Osteoblast (primary cell): ENCODE measurements around the gene RAB7B. TPM values are rescaled to one million over a fixed set of nuclear protein-coding genes. Genes with fewer than 3 reads are reported as not detected.

Source experiments
- DNase-seq: peaks from one replicate; pipeline ENCODE4 v3.0.0; 2011; ENCODE audit warnings: low spot score, mixed read lengths; ENCODE audit not compliant: insufficient read length; ENCODE audit errors: missing footprints
- H2AFZ ChIP-seq: 2 replicates; pipeline ENCODE4 v1.6.0; 2011; ENCODE audit warnings: mild to moderate bottlenecking, low read length
- H3K27ac ChIP-seq: 2 replicates; pipeline ENCODE4 v1.5.1; 2011; ENCODE audit warnings: mild to moderate bottlenecking, low read depth, low read length, moderate library complexity
- H3K27me3 ChIP-seq: 2 replicates; pipeline ENCODE4 v1.6.0; 2012; ENCODE audit warnings: mild to moderate bottlenecking, control low read depth, inconsistent platforms, low read length, moderate library complexity; ENCODE audit not compliant: insufficient read depth
- H3K36me3 ChIP-seq: 2 replicates; pipeline ENCODE4 v1.5.1; 2011; ENCODE audit warnings: mild to moderate bottlenecking, low read length, control low read depth, moderate library complexity; ENCODE audit not compliant: insufficient read depth
- H3K4me1 ChIP-seq: 2 replicates; pipeline ENCODE4 v1.5.1; 2011; ENCODE audit warnings: mild to moderate bottlenecking, low read length, control low read depth, moderate library complexity; ENCODE audit not compliant: insufficient read depth
- H3K4me2 ChIP-seq: 2 replicates; pipeline ENCODE4 v1.6.0; 2011; ENCODE audit warnings: mild to moderate bottlenecking, low read length; ENCODE audit not compliant: insufficient read depth
- H3K4me3 ChIP-seq: fragments of 200-600 bp; sonication (generic); 3 replicates; pipeline ENCODE4 v1.5.1; 2012; ENCODE audit warnings: mild to moderate bottlenecking, low read length, inconsistent platforms; ENCODE audit not compliant: insufficient read depth
- H3K79me2 ChIP-seq: 2 replicates; pipeline ENCODE4 v1.6.0; 2012; ENCODE audit warnings: mild to moderate bottlenecking, low read length, control low read depth, inconsistent platforms; ENCODE audit not compliant: insufficient read depth
- H3K9me3 ChIP-seq: 2 replicates; pipeline ENCODE4 v1.5.1; 2011; ENCODE audit warnings: low read depth, low read length, control low read depth
- H4K20me1 ChIP-seq: 2 replicates; pipeline ENCODE4 v1.6.0; 2012; ENCODE audit warnings: mild to moderate bottlenecking, low read length, control low read depth; ENCODE audit not compliant: insufficient read depth
- CTCF ChIP-seq: IDR thresholded peaks from 2 replicates; pipeline ENCODE4 v1.5.1; 2011; ENCODE audit warnings: mild to moderate bottlenecking, low read depth, low read length, moderate library complexity; ENCODE audit errors: extremely low read depth
- total RNA-seq: library from RNA; depleted of rRNA; stranded (reverse); fragments of >200 nt; gene quantifications from 2 replicates; pipeline ENCODE4 v1.2.3, GENCODE V29; 2012

Gene RAB7B
- total RNA-seq, 1 donor: 7.6 TPM

DNA sequence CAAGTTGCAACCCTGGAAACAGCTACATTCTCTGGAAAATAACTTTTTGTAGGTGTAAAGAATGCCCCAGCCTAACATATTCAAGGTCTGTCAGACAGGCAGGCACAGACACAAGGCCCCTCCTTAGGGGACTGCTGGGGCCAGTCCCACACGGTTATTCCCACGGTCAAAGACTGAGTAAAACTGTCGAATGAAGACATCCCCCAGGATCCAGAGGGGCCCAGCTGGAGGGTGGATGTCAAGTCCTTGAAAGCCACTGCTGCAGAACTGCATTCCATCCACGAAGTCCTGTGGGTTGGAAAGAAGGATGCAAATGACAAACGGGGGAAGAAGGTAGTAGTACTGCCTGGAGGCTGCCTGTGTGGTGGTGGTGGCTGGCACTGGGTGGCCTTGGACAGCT lies 6.9 kb upstream of the RAB7B start:
- Histone ChIP-seq H3K27me3 (no peaks in the 10 kb centered on the region), H3K4me3 (no peak overlapping the region), H2AFZ (no peak overlapping the region), H3K36me3 (no peaks in the 10 kb centered on the region), H3K9me3 (no peaks in the 10 kb centered on the region), H4K20me1 (no peaks in the 10 kb centered on the region), H3K79me2 (no peaks in the 10 kb centered on the region), H3K4me2 (no peak overlapping the region), H3K4me1 (no peaks in the 10 kb centered on the region), H3K27ac (no peak overlapping the region)
- DNase-seq: no peak
- no peak for TF ChIP-seq CTCF

- Histone ChIP-seq H3K36me3 (no peaks in the 10 kb centered on the region), H3K9me3 (no peaks in the 10 kb centered on the region), H3K79me2 (peaks cover 4% of the 10 kb centered on the region), H3K4me1 (peaks cover 20% of the 10 kb centered on the region), H4K20me1 (no peaks in the 10 kb centered on the region), H3K27ac (no peak overlapping the region), H3K27me3 (no peaks in the 10 kb centered on the region), H3K4me3 (no peak overlapping the region), H3K4me2 (no peak overlapping the region), H2AFZ (no peak overlapping the region)
- no peak for DNase-seq
- TF ChIP-seq CTCF: no peak
Observed at GRCh38 chr1:206006946-206007345, 3.8 kb upstream of the RAB7B start.

GRCh38 chr1:206005778-206006180 lies 2.6 kb upstream of the RAB7B start:
- no peak overlapping the region for H3K27ac ChIP-seq
- H3K4me2 ChIP-seq: no peak overlapping the region
- H3K36me3 ChIP-seq: no peaks in the 10 kb centered on the region
- no peak for DNase-seq
- peaks cover 5% of the 10 kb centered on the region for H3K79me2 ChIP-seq
- H3K4me1 ChIP-seq: peaks cover 29% of the 10 kb centered on the region
- no peaks in the 10 kb centered on the region for H3K9me3 ChIP-seq
- no peaks in the 10 kb centered on the region for H3K27me3 ChIP-seq
- no peaks in the 10 kb centered on the region for H4K20me1 ChIP-seq
- no peak overlapping the region for H3K4me3 ChIP-seq
- H2AFZ ChIP-seq: no peak overlapping the region
- TF ChIP-seq CTCF: no peak

GRCh38 chr1:206005234-206005633 lies 2.0 kb upstream of the RAB7B start:
- DNase-seq: no peak
- H3K79me2 ChIP-seq: peaks cover 5% of the 10 kb centered on the region
- H3K4me3 ChIP-seq: no peak overlapping the region
- H3K27ac ChIP-seq: no peak overlapping the region
- no peak overlapping the region for H3K4me2 ChIP-seq
- H3K36me3 ChIP-seq: no peaks in the 10 kb centered on the region
- H3K27me3 ChIP-seq: no peaks in the 10 kb centered on the region
- no peak for TF ChIP-seq CTCF
- H4K20me1 ChIP-seq: no peaks in the 10 kb centered on the region
- H2AFZ ChIP-seq: no peak overlapping the region
- H3K4me1 ChIP-seq: peaks cover 34% of the 10 kb centered on the region
- no peaks in the 10 kb centered on the region for H3K9me3 ChIP-seq
